ENCODE data around the gene CAMLG. TPM values are rescaled to one million over a fixed set of nuclear protein-coding genes. Genes with fewer than 3 reads are reported as not detected.

Gene CAMLG
- total and polyA plus RNA-seq, 2 of the 13 experiments (the other 11 are each of a cell fraction or from before 2014, with no cell fraction given): 14.2 to 19.8 TPM

DNA sequence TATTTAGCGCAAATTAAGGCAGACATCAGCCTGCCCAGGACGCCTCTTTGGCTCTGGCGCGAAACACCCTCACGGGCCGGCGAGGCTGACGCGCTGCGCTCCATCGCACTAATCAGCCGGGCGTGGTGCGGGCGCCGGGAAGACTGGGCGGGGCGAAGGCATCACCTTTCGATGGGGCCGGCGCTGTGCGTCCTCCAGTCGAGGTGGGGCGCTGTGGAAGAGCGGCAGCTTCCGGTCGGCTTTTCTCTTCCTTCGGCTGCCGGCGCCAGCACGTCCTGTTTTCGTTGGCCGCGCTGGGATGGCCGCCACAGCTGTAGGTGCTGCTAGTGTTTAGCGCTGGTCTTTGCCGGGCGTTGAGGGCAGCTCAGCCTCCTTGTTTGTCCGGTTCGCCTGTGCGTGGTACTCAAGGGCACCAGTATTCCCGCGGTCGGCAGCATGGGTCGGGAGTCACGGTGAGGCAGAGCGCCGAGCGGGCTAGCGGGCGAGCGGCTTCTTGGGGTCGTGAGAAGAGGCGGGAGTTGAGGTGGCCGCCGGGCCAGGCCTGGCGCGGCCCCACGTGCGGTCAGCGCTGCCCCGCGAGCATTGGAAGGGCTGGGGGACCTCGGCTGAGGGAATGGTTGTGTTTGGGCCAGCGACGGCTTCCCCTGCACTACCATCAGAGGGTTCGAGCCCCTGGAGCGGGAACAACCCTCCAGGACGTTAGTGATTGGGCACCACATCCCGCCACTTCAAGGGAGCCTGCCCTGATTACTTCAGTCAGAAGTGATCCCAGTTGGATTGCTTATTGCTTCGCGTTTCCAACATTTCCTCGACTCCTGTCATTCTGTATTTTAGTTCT, 20.4 kb downstream of the CAMLG start, which contains the start of gene DDX46 (continued):
- TF ChIP-seq ZMYM4 (CRISPR knock-in tag; IDR thresholded peaks at IDR 0.05) (peak; percentile 100), SIN3A (IDR thresholded peaks at IDR 0.05; ENCODE audit: borderline replicate concordance, low read depth, low read length) (peak; percentile 91), ZNF792 (CRISPR knock-in tag; IDR thresholded peaks at IDR 0.05) (peak; percentile 91), ZBTB7B (CRISPR knock-in tag; IDR thresholded peaks at IDR 0.05) (no peak; the same call in 1 of the 2 replicates), MAFK (conservative IDR thresholded peaks at IDR 0.05 in 1 of 2, IDR thresholded peaks at IDR 0.05 in 1 of 2; ENCODE audit: low read length in 2 of 2) (no peak), RFXANK (CRISPR knock-in tag; IDR thresholded peaks at IDR 0.05) (peak; percentile 38; the same call in 1 of the 2 replicates), SRF (IDR thresholded peaks at IDR 0.05; ENCODE audit: low read depth, low read length) (no peak), BORCS8-MEF2B (CRISPR knock-in tag; IDR thresholded peaks at IDR 0.05) (peak; percentile 97), ISL2 (CRISPR knock-in tag; IDR thresholded peaks at IDR 0.05) (peak; percentile 88), KLF13 (CRISPR knock-in tag; IDR thresholded peaks at IDR 0.05) (no peak), FOXJ3 (CRISPR knock-in tag; IDR thresholded peaks at IDR 0.05; ENCODE audit: borderline replicate concordance) (peak; percentile 76; the same call in 1 of the 2 replicates), MAZ (IDR thresholded peaks at IDR 0.05; ENCODE audit: borderline replicate concordance, low read depth, low read length) (no peak), MAZ (CRISPR knock-in tag; IDR thresholded peaks at IDR 0.05; ENCODE audit: low read depth) (peak; percentile 88), FOXA1 (IDR thresholded peaks at IDR 0.05) (no peak), FOXA1 (CRISPR knock-in tag; IDR thresholded peaks at IDR 0.05) (no peak), TCF7 (IDR thresholded peaks at IDR 0.05; ENCODE audit: low read depth) (no peak), ZEB1 (IDR thresholded peaks at IDR 0.05; ENCODE audit: insufficient replicate concordance, low read depth) (no peak), GTF3A (CRISPR knock-in tag; conservative IDR thresholded peaks at IDR 0.05) (0 out of 2 replicates have a peak, but pooled peaks have one; percentile 52)
- TF ChIP-seq, protein P1, sequence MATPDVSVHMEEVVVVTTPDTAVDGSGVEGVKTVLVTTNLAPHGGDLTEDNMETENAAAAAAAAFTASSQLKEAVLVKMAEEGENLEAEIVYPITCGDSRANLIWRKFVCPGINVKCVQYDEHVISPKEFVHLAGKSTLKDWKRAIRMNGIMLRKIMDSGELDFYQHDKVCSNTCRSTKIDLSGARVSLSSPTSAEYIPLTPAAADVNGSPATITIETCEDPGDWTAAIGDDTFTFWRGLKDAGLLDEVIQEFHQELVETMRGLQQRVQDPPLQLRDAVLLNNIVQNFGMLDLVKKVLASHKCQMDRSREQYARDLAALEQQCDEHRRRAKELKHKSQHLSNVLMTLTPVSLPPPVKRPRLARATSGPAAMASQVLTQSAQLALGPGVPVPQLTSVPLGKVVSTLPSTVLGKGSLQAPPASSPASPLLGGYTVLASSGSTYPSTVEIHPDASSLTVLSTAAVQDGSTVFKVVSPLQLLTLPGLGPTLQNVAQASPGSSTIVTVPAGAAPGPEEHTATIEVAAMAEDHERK (CRISPR knock-in tag; IDR thresholded peaks at IDR 0.05; ENCODE audit: low read depth): peak; percentile 80
- TF ChIP-seq, protein P2, sequence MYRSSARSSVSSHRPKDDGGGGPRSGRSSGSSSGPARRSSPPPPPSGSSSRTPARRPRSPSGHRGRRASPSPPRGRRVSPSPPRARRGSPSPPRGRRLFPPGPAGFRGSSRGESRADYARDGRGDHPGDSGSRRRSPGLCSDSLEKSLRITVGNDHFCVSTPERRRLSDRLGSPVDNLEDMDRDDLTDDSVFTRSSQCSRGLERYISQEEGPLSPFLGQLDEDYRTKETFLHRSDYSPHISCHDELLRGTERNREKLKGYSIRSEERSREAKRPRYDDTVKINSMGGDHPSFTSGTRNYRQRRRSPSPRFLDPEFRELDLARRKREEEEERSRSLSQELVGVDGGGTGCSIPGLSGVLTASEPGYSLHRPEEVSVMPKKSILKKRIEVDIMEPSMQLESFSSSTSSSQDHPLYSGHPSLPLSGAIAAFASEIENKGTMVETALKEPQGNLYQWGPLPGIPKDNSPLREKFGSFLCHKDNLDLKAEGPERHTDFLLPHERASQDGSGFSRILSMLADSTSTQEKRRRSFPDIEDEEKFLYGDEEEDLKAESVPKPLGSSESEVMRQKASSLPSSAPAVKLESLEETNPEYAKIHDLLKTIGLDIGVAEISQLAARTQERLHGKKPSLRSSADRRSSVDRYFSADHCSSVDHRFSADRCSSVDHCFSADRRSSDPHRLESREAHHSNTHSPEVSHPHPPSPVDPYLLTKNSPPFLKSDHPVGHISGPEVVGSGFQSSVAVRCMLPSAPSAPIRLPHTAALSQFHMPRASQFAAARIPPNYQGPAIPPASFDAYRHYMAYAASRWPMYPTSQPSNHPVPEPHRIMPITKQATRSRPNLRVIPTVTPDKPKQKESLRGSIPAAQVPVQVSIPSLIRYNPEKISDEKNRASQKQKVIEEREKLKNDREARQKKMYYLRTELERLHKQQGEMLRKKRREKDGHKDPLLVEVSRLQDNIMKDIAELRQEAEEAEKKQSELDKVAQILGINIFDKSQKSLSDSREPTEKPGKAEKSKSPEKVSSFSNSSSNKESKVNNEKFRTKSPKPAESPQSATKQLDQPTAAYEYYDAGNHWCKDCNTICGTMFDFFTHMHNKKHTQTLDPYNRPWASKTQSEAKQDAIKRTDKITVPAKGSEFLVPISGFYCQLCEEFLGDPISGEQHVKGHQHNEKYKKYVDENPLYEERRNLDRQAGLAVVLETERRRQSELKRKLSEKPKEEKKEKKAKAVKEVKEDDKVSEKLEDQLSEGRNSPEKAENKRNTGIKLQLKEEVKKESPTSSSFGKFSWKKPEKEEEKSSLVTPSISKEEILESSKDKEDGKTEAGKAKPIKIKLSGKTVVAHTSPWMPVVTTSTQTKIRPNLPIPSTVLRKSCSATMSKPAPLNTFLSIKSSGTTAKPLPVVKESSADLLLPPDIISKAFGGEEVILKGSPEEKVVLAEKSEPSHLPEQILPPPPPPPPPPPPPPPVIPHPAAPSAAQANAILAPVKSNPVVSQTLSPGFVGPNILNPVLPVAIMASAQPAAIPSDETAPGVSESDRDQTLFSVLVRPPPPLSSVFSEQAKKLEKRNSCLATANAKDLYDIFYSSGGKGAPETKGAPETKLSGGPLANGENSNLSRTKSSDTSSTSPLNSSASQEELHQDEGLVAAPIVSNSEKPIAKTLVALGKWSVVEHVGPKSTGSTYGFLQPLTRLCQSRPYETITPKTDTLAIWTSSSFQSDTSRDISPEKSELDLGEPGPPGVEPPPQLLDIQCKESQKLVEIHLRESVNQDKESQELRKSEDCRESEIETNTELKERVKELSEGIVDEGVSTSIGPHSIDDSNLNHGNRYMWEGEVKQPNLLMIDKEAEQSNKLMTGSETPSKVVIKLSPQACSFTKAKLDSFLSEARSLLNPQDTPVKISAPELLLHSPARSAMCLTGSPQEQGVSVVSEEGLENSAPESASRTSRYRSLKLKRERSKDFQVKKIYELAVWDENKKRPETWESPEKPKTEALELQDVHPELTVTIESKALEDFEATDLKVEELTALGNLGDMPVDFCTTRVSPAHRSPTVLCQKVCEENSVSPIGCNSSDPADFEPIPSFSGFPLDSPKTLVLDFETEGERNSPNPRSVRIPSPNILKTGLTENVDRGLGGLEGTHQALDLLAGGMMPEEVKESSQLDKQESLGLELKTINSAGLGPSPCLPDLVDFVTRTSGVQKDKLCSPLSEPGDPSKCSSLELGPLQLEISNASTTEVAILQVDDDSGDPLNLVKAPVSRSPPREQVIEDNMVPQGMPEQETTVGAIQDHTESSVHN (CRISPR knock-in tag; IDR thresholded peaks at IDR 0.05): peak; percentile 41; the same call in 1 of the 2 replicates
